Measurements from ENCODE around the gene RBMXL2.

RBMXL2 gene

GRCh38 chr11:7079545-7080135 lies 9.2 kb upstream of the RBMXL2 start:
- no peak for TF ChIP-seq CTCF (IDR thresholded peaks at IDR 0.05)
- no peak overlapping the region for H3K4me2 ChIP-seq (ENCODE audit: low read length)
- H3K4me1 ChIP-seq, result no peaks in the 10 kb centered on the region
- H3K79me2 ChIP-seq, result no peaks in the 10 kb centered on the region
- no peaks in the 10 kb centered on the region for H3K36me3 ChIP-seq (ENCODE audit: control insufficient read depth, insufficient read depth, low read length)
- H3K9me3 ChIP-seq (ENCODE audit: control insufficient read depth, low read length), result no peaks in the 10 kb centered on the region
- no peak overlapping the region for H3K9ac ChIP-seq
- H3K27ac ChIP-seq, result no peak overlapping the region
- H3K4me3 ChIP-seq (ENCODE audit: low read depth, low read length), result no peak overlapping the region
- H3K27me3 ChIP-seq (ENCODE audit: control insufficient read depth, insufficient read depth, low read length), result no peaks in the 10 kb centered on the region
- H2AFZ ChIP-seq, result no peak overlapping the region

- no peak overlapping the region for H3K9ac ChIP-seq
- H3K4me2 ChIP-seq (ENCODE audit: low read length), result no peak overlapping the region
- H3K9me3 ChIP-seq (ENCODE audit: control insufficient read depth, low read length), result no peaks in the 10 kb centered on the region
- no peak overlapping the region for H3K4me3 ChIP-seq (ENCODE audit: low read depth, low read length)
- H3K36me3 ChIP-seq (ENCODE audit: control insufficient read depth, insufficient read depth, low read length), result no peaks in the 10 kb centered on the region
- H3K79me2 ChIP-seq, result no peaks in the 10 kb centered on the region
- no peak overlapping the region for H3K27ac ChIP-seq
- H3K27me3 ChIP-seq (ENCODE audit: control insufficient read depth, insufficient read depth, low read length), result no peaks in the 10 kb centered on the region
- TF ChIP-seq CTCF (IDR thresholded peaks at IDR 0.05), result no peak
- no peaks in the 10 kb centered on the region for H3K4me1 ChIP-seq
- no peak overlapping the region for H2AFZ ChIP-seq
These were observed 7.9 kb upstream of the RBMXL2 start for GRCh38 chr11:7080900-7081299.

DNA sequence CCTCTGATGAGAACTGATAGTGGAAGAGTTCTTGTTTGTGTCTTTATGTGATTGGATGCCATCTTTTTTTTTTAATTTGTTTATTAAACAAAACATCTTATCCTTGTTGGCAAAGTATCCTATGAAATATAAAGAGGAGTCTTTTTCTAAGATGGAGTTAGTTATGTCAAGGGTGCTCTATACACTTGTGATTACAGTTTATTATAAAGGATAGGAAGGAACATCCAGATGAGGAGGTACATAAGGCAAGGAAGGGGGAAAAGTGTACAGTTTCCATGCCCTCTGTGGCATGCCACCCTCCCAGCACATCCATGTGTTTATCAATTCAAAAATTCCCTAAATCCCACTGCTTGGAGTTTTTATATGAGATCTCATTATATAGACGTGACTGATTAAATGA lies 7.4 kb upstream of the RBMXL2 start:
- no peak overlapping the region for H3K4me3 ChIP-seq (ENCODE audit: low read depth, low read length)
- H3K36me3 ChIP-seq (ENCODE audit: control insufficient read depth, insufficient read depth, low read length), result no peaks in the 10 kb centered on the region
- H3K9me3 ChIP-seq (ENCODE audit: control insufficient read depth, low read length), result no peaks in the 10 kb centered on the region
- H3K4me1 ChIP-seq, result no peaks in the 10 kb centered on the region
- H2AFZ ChIP-seq, result no peak overlapping the region
- H3K9ac ChIP-seq, result no peak overlapping the region
- no peak overlapping the region for H3K27ac ChIP-seq
- no peak for TF ChIP-seq CTCF (IDR thresholded peaks at IDR 0.05)
- H3K79me2 ChIP-seq, result no peaks in the 10 kb centered on the region
- no peaks in the 10 kb centered on the region for H3K27me3 ChIP-seq (ENCODE audit: control insufficient read depth, insufficient read depth, low read length)
- no peak overlapping the region for H3K4me2 ChIP-seq (ENCODE audit: low read length)

DNA sequence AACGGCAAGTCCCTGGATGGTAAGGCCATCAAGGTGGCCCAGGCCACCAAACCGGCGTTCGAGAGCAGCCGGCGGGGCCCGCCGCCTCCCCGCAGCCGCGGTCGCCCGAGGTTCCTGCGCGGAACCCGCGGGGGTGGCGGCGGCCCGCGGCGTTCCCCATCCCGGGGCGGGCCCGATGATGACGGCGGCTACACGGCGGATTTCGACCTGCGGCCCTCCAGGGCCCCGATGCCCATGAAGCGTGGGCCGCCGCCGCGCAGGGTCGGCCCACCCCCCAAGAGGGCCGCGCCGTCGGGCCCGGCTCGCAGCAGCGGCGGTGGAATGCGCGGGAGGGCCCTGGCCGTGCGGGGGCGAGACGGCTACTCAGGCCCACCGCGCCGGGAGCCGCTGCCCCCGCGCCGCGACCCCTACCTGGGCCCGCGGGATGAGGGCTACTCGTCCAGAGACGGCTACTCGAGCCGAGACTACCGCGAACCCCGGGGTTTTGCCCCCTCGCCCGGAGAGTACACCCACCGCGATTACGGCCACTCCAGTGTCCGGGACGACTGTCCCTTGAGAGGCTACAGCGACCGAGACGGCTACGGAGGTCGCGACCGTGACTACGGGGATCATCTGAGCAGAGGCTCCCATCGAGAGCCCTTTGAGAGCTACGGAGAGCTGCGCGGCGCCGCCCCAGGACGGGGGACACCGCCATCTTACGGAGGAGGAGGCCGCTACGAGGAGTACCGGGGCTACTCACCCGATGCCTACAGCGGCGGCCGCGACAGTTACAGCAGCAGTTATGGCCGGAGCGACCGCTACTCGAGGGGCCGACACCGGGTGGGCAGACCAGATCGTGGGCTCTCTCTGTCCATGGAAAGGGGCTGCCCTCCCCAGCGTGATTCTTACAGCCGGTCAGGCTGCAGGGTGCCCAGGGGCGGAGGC lies 792 bp downstream of the RBMXL2 start:
- Histone ChIP-seq H3K27ac (no peak overlapping the region), H3K9ac (no peak overlapping the region), H3K36me3 (ENCODE audit: control insufficient read depth, insufficient read depth, low read length) (no peaks in the 10 kb centered on the region), H3K4me2 (ENCODE audit: low read length) (no peak overlapping the region), H3K9me3 (ENCODE audit: control insufficient read depth, low read length) (no peaks in the 10 kb centered on the region), H2AFZ (no peak overlapping the region), H3K79me2 (no peaks in the 10 kb centered on the region), H3K4me3 (ENCODE audit: low read depth, low read length) (no peak overlapping the region), H3K4me1 (no peaks in the 10 kb centered on the region), H3K27me3 (ENCODE audit: control insufficient read depth, insufficient read depth, low read length) (no peaks in the 10 kb centered on the region)
- no peak for TF ChIP-seq CTCF (IDR thresholded peaks at IDR 0.05)

All from parathyroid adenoma (tissue), 2 donors.